ENCODE results near the gene HERPUD1.

- no peak for TF ChIP-seq CTCF (IDR thresholded peaks at IDR 0.05; ENCODE audit: insufficient read depth, low read length)
- TF ChIP-seq REST (IDR thresholded peaks at IDR 0.05; ENCODE audit: insufficient replicate concordance, low read depth), result no peak
Measured at GRCh38 chr16:56941092-56941491, 9.2 kb downstream of the HERPUD1 start.

Measured in HL-60 (cell line).